ENCODE measurements around the gene GNAL. TPM values are rescaled to one million over a fixed set of nuclear protein-coding genes. Genes with fewer than 3 reads are reported as not detected.

The GNAL gene
- total RNA-seq, 1 donor from 2014 or later, result 1.1 TPM

GRCh38 chr18:11923450-11923849, 234.4 kb downstream of the GNAL start:
- H3K9me3 ChIP-seq (replicated peaks), result no peaks in the 10 kb centered on the region
- H3K4me1 ChIP-seq, result peaks cover 10% of the 10 kb centered on the region
- no peak overlapping the region for H3K27ac ChIP-seq (replicated peaks)
- TF ChIP-seq, protein P1, sequence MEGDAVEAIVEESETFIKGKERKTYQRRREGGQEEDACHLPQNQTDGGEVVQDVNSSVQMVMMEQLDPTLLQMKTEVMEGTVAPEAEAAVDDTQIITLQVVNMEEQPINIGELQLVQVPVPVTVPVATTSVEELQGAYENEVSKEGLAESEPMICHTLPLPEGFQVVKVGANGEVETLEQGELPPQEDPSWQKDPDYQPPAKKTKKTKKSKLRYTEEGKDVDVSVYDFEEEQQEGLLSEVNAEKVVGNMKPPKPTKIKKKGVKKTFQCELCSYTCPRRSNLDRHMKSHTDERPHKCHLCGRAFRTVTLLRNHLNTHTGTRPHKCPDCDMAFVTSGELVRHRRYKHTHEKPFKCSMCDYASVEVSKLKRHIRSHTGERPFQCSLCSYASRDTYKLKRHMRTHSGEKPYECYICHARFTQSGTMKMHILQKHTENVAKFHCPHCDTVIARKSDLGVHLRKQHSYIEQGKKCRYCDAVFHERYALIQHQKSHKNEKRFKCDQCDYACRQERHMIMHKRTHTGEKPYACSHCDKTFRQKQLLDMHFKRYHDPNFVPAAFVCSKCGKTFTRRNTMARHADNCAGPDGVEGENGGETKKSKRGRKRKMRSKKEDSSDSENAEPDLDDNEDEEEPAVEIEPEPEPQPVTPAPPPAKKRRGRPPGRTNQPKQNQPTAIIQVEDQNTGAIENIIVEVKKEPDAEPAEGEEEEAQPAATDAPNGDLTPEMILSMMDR (IDR thresholded peaks at IDR 0.05; ENCODE audit: borderline replicate concordance), result no peak
- no peaks in the 10 kb centered on the region for H3K36me3 ChIP-seq
- no peaks in the 10 kb centered on the region for H3K27me3 ChIP-seq (ENCODE audit: low read depth)
- DNase-seq, result no peak
- intact Hi-C loops (cut with micrococcal nuclease), result no loop called here
- no peak overlapping the region for H3K4me3 ChIP-seq

DNA sequence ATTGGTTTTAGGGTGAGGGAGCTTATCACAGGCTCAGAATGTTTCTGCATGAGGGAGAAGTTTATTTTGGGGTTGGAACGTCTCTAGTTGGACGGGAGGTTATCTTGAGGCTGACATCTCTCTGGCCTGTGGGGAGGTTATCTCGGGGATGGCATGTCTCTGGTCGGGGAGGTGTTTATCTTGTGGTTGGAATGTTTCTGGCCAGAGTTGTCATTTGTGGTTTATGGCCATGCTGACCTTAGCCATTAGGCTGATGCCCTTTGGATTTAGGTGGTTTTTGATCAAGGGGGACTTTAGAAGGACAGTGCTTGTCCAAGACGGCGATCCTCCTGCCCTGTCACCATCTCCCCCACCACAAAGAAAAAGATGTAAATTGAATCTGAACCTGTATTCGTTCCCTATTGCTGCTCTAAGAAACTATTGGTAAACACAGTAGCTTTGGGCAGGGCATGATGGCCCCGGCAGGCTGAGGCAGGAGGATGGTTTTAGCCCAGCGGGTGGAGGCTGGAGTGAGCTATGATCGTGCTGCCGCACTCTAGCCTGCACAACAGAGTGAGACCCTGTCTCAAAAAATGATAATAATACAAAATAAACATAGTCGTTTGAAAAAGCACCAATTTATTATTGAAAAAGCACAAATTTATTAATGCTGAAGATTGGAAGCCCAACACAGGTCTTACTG, 236.9 kb downstream of the GNAL start:
- Histone ChIP-seq H3K27me3 (ENCODE audit: low read depth) (no peaks in the 10 kb centered on the region), H3K4me1 (peaks cover 10% of the 10 kb centered on the region), H3K4me3 (no peak overlapping the region), H3K9me3 (replicated peaks) (no peaks in the 10 kb centered on the region), H3K27ac (replicated peaks) (no peak overlapping the region), H3K36me3 (no peaks in the 10 kb centered on the region)
- intact Hi-C loops (cut with micrococcal nuclease), result no loop called here
- DNase-seq, result no peak
- TF ChIP-seq, protein P1 (IDR thresholded peaks at IDR 0.05; ENCODE audit: borderline replicate concordance), result no peak

- intact Hi-C loops (cut with micrococcal nuclease), result no loop called here
- Histone ChIP-seq H3K27ac (replicated peaks) (no peak overlapping the region), H3K9me3 (replicated peaks) (no peaks in the 10 kb centered on the region), H3K36me3 (no peaks in the 10 kb centered on the region), H3K27me3 (ENCODE audit: low read depth) (no peaks in the 10 kb centered on the region), H3K4me1 (peaks cover 10% of the 10 kb centered on the region), H3K4me3 (no peak overlapping the region)
- TF ChIP-seq, protein P1 (IDR thresholded peaks at IDR 0.05; ENCODE audit: borderline replicate concordance), result no peak
- no peak for DNase-seq
Observed at GRCh38 chr18:11927497-11927896, 238.4 kb downstream of the GNAL start.

- Histone ChIP-seq H3K4me1 (no peaks in the 10 kb centered on the region), H3K27me3 (ENCODE audit: low read depth) (no peaks in the 10 kb centered on the region), H3K9me3 (replicated peaks) (no peaks in the 10 kb centered on the region), H3K4me3 (no peak overlapping the region), H3K27ac (replicated peaks) (no peak overlapping the region), H3K36me3 (no peaks in the 10 kb centered on the region)
- intact Hi-C loops (cut with micrococcal nuclease), result no loop called here
- no peak for DNase-seq
- TF ChIP-seq, protein P1 (IDR thresholded peaks at IDR 0.05; ENCODE audit: borderline replicate concordance), result no peak
Observed at GRCh38 chr18:11932393-11932792, 243.3 kb downstream of the GNAL start.

Small RNA genes within 50 kb of the gene (microRNA-seq; reads per million reads assigned to microRNA genes)
- gene MIR7153, result not detected

Other genes starting within 250 kb of the GNAL start
- not detected for gene SLC35G4, start 79.7 kb upstream of the GNAL start, total RNA-seq
- gene CHMP1B, start 162.1 kb downstream of the GNAL start, total RNA-seq, result 30.4 TPM
- 35.2 TPM for gene MPPE1, start 219.1 kb downstream of the GNAL start, total RNA-seq

Data from left ventricle myocardium inferior (tissue), 1 donor.